Right ventricle myocardium superior (tissue), 1 donor: ENCODE results near the gene CNGA1. TPM values are rescaled to one million over a fixed set of nuclear protein-coding genes. Genes with fewer than 3 reads are reported as not detected.

Experiments
- ATAC-seq: fragments of 200-7000 bp; cut with Tn5 transposase; one replicate; pipeline ENCODE4 v1.9.1; 2020; ENCODE audit warnings: mild to moderate bottlenecking; ENCODE audit not compliant: poor library complexity
- DNase-seq: peaks from one replicate; pipeline ENCODE4 v3.0.0-alpha.2; 2020
- intact Hi-C: fragments of 100-400 bp; cut with DNase I; formaldehyde crosslinking; loops from one replicate; pipeline ENCODE4 v1.11.2; 2022
- long read RNA-seq: library from polyadenylated mRNA; unstranded; transcript quantifications from one replicate; pipeline ENCODE4 v2.0.0, GENCODE V29; 2021
- total RNA-seq: library from RNA; stranded (reverse); fragmentation: NEBNext Ultra II Directional; extraction: Animal tissue kit (Norgen Biotek cat#: 25700); gene quantifications from one replicate; pipeline ENCODE4 v1.2.1, GENCODE V29; 2021
- donor health status: DM: no; HTN: yes; CAD: no; lungs with severe emphysema.

The CNGA1 gene
- total RNA-seq = 0.24 TPM
- long read RNA-seq = 0 reads

DNA sequence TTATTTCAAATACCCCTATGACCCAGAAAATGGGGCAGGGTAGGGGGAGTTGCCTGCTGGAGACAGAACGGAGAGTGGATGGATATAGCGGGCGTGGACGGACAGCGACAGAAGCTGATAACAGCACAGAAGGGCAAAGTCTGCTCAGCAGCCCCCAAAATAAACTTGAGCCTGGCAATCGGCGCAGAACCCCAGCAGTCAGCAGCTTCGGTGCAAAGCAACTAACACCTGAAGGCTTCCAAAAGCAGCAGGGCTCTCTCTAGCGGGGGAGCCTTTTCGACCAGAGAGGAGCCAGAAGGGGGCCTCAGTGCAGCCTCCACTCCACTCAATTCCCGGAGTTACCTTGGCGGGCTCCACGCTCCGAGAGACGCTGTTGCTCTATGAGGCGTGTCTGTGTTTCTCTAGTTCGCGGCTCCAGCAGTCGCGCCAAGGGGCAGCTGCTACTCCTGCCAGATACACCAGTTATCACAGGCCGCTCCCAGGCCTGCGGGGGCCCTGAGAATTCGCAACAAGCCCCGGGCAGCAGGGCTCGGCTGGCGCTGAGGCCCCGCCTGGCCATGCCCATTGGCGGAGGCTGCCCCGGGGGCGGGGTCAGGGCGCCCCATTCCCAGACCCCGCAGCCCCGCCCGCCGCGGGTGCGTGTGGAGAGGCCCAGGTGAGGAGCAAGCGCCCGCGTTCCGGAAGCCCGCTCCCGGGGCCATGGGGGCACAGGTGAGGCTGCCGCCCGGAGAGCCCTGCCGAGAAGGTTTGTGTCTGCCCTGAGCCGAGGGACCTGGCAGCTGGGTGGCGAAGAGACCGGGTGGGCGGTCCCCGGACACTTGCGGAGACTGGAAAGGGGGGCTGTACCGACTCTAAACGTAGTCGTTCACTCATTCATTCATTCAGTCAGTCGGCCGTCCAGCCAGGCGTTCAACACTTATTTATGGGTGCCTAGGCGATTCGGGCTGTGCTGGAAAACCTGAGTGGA, at the start of gene CNGA1, which contains the start of gene NIPAL1:
CNGA1 (minus strand) TSS at position 541 of the 967 bp plus-strand sequence. CDS start 63,992 bp downstream, outside the sequence.
NIPAL1 (plus strand) TSS at position 632 of the 967 bp plus-strand sequence; CDS start at position 700, 68 bp downstream.
- ATAC-seq (peak; percentile 99), DNase-seq (peak; percentile 85)
- intact Hi-C loops = no loop called here

DNA sequence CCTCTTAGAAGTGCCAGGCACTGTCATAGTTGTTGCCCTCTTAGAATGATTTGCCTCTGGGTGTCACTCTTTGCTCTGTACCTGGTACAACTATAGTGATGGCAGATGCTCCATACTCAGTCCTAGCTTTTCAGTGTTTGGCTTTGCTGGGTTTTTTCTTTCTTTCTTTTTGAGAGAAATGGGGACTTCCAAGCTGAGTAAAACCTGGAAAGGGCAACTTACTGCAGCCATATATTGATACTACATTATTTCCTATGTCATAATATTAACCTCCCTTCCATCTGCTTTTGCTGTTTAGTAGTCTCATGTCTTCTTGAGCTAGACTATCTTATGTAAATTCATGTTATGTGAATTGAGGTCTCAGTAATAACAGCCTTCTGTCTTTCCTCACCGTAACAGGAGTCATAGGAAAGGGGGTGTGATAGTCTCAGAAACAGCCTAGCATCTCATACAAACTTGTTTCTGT, 49.1 kb upstream of the CNGA1 start:
- intact Hi-C loops = no loop called here
- ATAC-seq (no peak), DNase-seq (no peak)

DNA sequence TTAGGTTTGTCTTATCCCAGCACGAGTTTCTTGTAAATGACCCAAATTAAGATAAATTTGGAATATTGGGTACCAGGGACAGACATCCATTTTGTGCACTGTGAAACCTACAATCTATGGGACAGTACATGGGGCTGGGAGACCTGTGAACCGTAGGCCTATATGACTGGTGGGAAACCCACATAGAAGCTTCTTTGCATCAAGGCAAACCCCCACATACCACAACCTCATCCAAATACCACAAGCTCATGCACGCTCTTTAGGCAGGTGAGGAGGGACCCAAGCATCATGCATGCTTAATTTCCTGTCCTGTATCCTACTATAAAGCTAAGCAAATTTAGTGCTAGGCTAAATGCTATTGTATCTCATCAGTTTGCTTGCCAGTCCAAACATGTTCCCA, 47.9 kb upstream of the CNGA1 start:
- DNase-seq = no peak
- ATAC-seq = no peak
- intact Hi-C loops = no loop called here

DNA sequence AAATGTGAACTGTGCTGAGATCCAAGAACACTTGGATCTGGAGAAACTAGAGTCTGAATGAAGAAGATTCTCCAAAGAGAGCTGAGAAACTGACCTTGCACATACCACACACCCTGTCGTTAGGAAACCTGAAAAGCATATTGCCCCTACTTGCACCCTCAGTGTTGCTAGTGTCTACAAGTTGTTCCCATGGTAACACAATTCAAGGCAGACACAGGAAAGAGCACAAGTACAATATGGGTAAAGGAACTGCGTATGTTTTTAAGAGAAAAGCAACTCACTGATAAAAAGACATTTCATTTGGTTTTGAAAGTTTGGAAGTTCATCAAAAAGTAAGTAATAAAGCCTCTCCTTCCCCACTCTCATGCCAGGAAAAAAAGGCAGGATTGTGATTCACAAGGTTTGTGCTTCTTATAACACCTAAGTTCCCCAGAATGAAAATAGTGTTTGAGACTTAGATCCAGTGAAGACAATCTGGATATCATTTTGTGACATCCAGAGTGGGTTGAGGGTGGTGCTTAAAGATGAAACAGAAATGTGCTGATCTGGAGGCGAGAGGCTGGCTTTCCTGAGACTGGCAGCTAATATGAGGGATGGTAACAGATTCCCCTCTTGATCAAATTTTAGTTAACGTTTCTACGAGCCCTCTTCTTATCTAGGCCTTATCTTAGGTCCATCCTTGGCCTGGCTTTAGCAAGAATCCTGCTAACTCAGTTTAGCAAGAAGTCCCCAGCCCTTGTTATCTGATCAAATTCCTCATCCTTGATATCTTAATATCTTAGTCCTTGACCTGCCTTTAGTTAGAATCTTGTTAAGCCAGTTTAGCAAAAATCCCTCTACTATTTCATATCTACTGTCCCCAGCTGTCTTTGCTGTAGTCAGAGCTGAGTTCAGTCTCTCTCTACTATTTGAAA, 42.4 kb upstream of the CNGA1 start:
- intact Hi-C loops = no loop called here
- DNase-seq (no peak), ATAC-seq (no peak)

DNA sequence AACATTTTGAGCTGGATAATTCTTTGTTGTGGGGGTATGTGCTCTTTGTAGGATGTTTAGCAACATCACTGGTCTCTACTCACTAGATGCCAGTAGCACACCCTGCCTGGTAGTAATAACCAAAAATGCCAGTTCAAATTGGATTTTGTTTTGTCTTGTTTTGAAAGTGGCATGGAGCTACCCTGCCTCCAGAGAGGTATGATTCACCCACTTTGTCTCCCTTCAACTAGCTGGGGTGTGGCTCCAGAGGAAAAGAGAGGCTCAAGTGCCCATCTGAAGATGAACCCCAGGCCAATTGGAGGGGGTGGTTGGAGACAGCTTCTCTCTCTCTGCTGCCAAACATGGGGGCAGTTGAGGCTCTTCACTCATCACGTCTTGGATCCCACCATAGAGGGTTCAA, 34.6 kb upstream of the CNGA1 start:
- DNase-seq (no peak), ATAC-seq (no peak)
- intact Hi-C loops = no loop called here

DNA sequence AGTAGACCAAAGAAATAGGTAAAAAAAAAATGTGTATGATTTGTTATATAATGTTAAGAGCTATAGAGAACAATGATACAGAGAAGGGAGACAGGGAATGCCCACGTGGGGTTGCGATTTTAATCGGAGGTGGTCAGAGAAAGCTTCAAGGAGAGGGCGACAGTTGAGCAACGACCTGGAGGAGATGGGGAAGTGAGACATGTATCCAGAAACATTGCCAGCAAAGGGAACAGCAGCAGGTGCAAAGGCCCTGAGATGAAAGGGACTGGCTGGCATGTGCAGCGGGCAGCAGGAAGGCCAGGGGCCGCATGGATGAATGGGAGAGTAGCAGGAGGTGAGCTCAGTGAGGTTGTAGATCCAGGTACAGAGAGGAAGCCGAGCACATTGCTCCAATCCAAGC, 33.0 kb upstream of the CNGA1 start:
- no peak for DNase-seq
- ATAC-seq = no peak
- intact Hi-C loops = no loop called here

DNA sequence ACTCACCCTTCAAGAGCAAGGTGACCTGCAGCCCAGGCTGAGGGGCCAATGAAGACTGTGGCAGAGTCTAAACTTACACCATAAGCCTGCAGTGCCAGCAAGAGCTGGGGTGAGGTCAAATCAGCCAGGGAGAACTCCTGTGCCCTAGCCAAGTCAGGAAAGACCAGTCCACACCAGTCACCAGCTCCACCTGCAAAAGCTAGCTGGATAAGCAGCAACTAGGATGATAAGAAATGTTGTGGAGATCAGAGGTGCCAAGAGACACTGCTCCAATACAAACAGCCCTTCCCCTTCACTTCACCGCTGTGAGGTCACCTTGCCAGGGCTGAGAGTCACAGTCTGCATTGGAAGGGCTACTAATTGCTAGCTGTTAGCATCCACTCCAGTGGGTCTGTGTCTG, 31.4 kb upstream of the CNGA1 start:
- DNase-seq = peak; percentile 56
- intact Hi-C loops = no loop called here
- ATAC-seq = peak; percentile 94

DNA sequence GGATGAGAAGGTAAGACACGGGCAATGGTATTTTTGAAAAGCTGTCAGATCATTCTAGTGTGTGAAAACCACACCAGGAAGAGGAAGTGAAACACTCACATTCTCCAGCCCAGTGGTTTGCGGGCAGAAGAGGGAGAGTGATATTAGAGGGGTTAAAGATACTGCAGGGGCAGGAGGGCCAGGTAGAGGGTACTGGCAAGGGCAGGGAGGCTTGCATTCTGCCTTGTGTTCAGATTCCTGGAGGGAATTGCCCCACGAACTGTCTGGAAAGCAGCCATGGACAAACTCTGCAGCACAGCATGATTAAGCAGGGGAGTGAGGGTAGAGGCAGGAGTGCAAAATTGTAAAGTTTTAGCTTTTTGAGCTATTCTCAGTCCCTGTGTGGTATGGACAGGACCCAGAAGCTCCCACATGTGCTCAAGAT, 31.0 kb upstream of the CNGA1 start:
- ATAC-seq (peak; percentile 57), DNase-seq (no peak)
- intact Hi-C loops = no loop called here

DNA sequence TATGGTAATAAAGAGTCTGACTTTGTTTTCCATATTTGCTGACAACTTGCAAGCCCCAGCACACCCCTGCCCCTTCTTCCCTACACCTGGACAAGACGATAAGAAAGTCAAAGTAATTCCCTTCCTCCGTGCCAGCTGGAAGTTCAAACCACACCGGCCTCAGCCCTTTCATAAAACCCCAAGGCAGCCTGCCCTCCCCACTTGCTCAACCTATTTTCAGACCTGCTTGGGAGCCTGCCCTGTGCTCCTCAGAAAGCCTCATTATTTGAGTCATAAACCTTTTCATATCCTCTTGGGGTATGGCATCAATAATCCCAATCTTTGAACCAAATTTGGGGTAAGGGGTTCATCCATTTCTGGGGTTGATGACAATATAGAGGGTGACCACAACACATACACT, 29.6 kb upstream of the CNGA1 start:
- DNase-seq (no peak), ATAC-seq (no peak)
- intact Hi-C loops = no loop called here

DNA sequence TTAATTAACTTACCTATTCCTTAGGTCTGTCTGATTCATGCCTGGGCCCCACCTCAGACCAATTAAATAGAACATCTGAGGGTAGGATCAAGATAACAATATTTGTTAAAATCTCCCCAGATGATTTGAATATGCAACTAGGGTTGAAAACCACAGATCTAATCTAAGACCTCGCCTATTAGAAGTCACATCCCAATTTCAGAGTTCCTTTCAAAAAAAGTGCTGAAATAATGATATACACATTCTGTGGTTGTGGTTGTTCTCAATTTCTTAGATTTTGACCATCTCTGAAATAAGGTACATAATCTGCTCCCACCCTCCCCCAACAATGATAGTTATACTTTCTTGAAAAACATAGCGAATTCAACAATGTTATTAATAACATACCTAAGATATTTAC, 27.8 kb upstream of the CNGA1 start:
- intact Hi-C loops = no loop called here
- no peak for ATAC-seq
- no peak for DNase-seq

DNA sequence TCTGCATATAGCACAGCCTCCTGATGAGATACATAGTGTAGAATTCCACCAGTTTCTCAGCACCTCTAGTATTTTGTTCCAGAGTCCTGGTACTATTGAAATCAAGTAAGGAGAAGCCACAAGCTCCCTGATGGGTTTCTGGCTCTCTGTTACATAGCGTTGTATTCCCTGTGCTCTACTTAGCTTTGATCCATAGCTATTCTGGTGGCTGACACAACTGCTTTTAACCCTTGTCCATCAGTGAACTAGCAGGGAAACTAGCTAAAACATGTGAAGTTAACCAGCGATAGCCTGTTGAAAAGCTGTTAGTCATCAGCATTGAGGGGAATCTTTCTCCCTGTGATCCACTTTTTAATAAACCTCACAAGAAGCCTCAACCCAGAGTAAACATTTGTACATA, 27.0 kb upstream of the CNGA1 start:
- ATAC-seq (no peak), DNase-seq (no peak)
- intact Hi-C loops = no loop called here

DNA sequence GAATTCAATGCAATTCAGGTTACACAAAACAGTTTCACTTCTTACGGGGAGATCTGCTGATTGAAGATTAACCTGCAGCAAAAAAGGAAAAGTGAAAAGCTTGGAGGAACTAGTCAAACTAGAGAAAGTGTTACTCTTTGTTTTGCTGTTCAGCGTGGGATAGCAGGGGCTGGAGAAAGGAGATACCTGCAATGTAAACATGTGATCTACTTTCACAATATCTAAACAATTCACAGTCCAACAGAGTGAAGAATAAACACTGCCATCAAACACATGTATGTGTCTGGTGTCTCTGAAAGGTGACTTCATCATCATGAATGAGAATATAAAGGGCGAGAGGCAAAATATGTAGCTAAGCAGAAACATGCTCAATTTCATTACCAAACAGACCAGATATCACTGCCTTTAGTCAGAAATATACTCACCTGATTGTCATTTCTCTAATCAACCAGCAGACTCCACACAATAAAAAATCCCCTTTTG, 26.5 kb upstream of the CNGA1 start:
- intact Hi-C loops = no loop called here
- no peak for ATAC-seq
- no peak for DNase-seq

DNA sequence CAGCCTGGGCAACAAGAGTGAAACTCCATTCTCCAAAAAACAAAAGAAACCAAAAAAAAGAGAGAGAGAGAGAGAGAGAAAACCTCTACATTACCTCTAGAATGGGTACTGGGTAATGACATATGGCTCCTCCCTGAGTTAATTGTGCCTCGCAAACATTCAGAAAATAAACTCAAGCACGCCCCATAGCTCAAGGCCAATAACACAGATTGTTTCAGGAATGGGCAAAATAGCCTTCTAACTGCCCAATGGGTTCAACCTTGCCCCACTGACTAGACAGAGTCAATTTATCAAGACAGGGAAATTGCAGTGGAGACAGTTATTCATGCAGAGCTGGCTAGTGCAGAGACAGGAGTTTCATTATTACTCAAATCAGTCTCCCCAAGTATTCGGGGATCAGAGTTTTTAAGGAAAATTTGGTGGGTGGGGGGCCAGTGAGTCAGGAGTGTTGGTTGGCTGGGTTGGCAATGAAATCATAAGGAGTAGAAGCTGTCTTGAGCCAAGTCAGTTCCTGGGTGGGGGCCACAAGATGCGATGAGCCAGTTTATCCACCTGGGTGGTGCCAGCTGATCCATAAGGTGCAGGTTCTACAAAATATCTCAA, 25.2 kb upstream of the CNGA1 start:
- intact Hi-C loops = no loop called here
- DNase-seq = no peak
- no peak for ATAC-seq

DNA sequence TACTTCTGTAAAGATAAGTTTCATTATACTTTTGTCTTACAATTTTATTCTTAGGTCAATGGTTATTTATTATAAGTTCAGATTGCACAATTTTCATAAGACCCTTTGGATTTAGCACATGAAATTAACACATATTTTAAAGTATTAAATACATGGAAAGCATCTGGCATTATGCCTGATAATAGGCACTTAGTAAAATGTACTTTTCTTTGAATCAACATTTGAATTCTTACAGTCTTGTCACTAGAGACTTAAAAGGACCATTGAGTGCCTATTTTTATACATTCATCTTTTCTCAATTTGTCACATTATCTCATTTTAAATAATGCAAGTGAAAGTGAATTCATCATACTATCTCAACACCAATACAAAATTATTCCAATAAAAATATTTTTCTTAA, 23.1 kb upstream of the CNGA1 start:
- ATAC-seq (no peak), DNase-seq (no peak)
- intact Hi-C loops = no loop called here

DNA sequence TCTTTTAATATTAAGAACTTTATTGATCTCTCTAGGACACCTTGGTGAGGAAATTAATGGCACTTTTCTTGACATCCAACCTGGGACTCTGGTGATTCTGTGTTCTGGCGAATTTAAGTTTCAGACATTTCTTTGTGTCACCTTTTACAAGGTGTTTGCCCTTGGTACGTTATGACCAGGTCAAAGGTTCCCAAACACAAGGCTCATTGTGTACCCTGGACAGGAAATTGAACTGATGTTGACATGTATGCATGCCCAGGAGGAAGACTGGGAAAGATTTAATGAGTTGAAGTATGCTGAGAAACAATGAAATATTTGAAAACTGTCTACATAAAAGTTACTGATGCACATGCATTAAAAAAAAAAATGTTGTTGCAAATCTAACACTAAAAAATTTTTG, 22.2 kb upstream of the CNGA1 start:
- ATAC-seq = no peak
- DNase-seq = no peak
- intact Hi-C loops = no loop called here

DNA sequence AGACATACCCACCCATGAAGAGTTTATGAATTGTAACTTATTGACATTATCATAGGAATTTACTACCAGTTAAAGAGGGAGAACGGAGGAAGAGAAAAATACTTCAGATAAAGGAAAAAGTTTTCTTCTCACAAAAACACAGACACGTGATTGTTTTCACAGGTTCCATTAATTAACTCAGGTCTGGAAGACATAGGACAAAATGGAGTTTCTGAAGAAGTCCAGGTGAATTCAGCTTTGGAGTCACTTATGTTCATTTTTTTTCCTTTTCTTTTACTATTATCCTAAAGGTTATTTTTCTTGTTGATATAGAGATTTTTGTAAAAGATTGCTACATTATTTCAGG, 20.6 kb upstream of the CNGA1 start:
- intact Hi-C loops = no loop called here
- ATAC-seq (no peak), DNase-seq (no peak)

DNA sequence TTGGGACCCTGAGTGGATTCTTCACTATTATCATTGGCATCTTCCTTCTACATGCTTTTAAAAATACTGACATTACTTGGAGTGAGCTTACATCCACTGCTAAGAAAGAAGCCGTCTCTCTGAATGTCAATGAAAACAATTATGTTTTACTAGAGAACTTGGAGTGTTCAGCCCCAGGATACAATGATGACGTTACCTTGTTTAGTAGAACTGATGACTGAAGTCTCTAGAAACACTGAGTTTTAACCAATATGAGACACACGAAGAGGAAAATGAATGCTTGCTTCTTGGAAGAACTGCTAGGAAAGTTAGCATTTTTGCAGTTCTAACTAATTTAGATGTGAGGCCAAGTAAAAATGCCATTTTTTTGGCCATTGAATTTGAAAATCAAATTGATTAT, 19.5 kb upstream of the CNGA1 start:
- intact Hi-C loops = no loop called here
- ATAC-seq = no peak
- DNase-seq = no peak

DNA sequence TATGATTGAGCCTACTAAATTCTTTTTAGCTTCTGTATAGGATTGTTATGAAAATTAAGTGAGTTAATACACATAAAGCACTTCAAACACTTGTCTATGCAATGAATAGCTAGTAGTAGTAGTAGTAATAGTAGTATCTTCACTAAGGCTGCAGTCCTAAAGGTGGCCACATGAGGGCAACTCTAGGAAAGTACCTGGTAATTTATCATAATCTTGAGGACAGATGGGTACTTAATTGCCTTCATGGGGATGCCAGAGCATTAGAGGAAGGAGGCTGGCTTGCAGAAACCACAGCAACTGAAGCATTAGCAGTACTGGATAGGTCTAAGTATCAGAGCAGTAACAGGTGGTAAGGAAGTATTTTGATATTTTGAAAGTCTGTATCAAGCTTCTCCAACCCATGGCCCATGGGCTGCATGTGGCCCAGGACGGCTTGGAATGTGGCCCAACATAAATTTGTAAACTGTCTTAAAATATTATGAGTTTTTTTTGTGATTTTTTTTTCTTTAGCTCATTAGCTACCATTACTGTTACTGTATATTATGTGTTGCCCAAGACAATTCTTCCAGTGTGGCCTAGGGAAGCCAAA, 17.4 kb upstream of the CNGA1 start:
- ATAC-seq (no peak), DNase-seq (no peak)
- intact Hi-C loops = no loop called here

DNA sequence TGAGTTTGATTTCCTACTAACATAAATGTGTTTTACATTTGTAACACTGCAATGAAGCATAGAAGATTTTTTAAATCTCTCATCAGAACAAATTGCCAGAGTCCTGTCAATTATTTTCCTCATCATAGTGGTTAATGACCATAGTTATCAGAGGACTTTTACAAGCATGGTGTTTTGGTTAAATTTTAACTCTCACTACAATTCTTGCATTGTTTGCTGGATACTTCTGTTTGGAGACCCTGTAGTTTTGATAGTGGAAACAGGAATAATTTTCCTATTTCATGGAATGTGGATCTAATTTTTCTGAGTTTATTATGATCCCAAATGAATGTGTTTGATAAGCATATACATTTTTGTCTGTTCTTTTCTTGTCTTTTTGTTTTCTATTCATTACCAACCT, 16.9 kb upstream of the CNGA1 start:
- ATAC-seq = no peak
- intact Hi-C loops = no loop called here
- no peak for DNase-seq
